ENCODE measurements around the gene LRRD1. TPM values are rescaled to one million over a fixed set of nuclear protein-coding genes. Genes with fewer than 3 reads are reported as not detected.

LRRD1 gene
- total and polyA plus RNA-seq, 5 experiments from 2014 or later = 0.18 TPM; not detected in 4

GRCh38 chr7:92135052-92135889, 43.7 kb downstream of the LRRD1 start:
- H3K4me3 Mint-ChIP-seq = peak overlapping the region; percentile 93 to 100 (median 98)
- H3K27ac Mint-ChIP-seq = peak overlapping the region; percentile 99 to 100 (median 99)
- H3K9me3 Mint-ChIP-seq = no peaks in the 10 kb centered on the region
- H3K4me1 Mint-ChIP-seq = peaks cover 9 to 34% (median 31%) of the 10 kb centered on the region in 4 donors
- H3K27me3 Mint-ChIP-seq = peaks cover 0 to 2% (median 0%) of the 10 kb centered on the region in 5 donors
- ATAC-seq (no peak), DNase-seq (peak in 3 of 10 donors; percentile 1 to 10 (median 2))
- H3K36me3 Mint-ChIP-seq = peaks cover 0 to 8% (median 0%) of the 10 kb centered on the region in 3 donors
- POLR2A ChIA-PET = interaction anchor here (1.1 to 2.0 kb wide), 5 partner anchors 10 to 393 kb away, joined by 3 to 11 read pairs (median 5); partner anchors contain the start of genes ANKIB1, GATAD1, KRIT1 and PEX1

GRCh38 chr7:92134271-92135051, 44.5 kb downstream of the LRRD1 start, which contains the start of gene CYP51A1:
Gene CYP51A1 (minus strand): TSS chr7:92134477. CDS start chr7:92134364, 113 bp downstream.
- Mint-ChIP-seq H3K36me3 (peaks cover 0 to 14% (median 4%) of the 10 kb centered on the region in 3 donors), H3K4me1 (peaks cover 9 to 34% (median 31%) of the 10 kb centered on the region in 4 donors), H3K27me3 (peaks cover 0 to 2% (median 0%) of the 10 kb centered on the region in 5 donors), H3K4me3 (peak within 1 kb of the TSS; percentile 93 to 100 (median 98)), H3K27ac (peak within 1 kb of the TSS; percentile 99 to 100 (median 99)), H3K9me3 (no peaks in the 10 kb centered on the region)
- POLR2A ChIA-PET = interaction anchor here (1.0 to 2.0 kb wide), 6 partner anchors 10 to 394 kb away, joined by 3 to 11 read pairs (median 5); partner anchors contain the start of genes AKAP9, ANKIB1, GATAD1 and KRIT1
- ATAC-seq (peak; percentile 83 to 84), DNase-seq (peak; percentile 86 to 99 (median 96))

GRCh38 chr7:92133737-92134270, 45.1 kb downstream of the LRRD1 start:
- POLR2A ChIA-PET = interaction anchor here (1.0 to 2.0 kb wide), 4 partner anchors 76 to 314 kb away, joined by 3 to 11 read pairs (median 4); partner anchors contain the start of genes AKAP9, ANKIB1, GATAD1 and KRIT1
- Mint-ChIP-seq H3K4me3 (peak overlapping the region; percentile 93 to 100 (median 98)), H3K27me3 (peaks cover 0 to 2% (median 0%) of the 10 kb centered on the region in 5 donors), H3K9me3 (no peaks in the 10 kb centered on the region), H3K4me1 (peaks cover 9 to 34% (median 31%) of the 10 kb centered on the region in 4 donors), H3K27ac (peak overlapping the region; percentile 99 to 100 (median 99)), H3K36me3 (peaks cover 0 to 14% (median 4%) of the 10 kb centered on the region in 3 donors)
- peak; percentile 44 to 83 (median 64) for DNase-seq
- peak; percentile 44 to 47 for ATAC-seq

GRCh38 chr7:92133133-92133736, 45.7 kb downstream of the LRRD1 start:
- H3K4me1 Mint-ChIP-seq = peaks cover 9 to 34% (median 31%) of the 10 kb centered on the region in 4 donors
- H3K27ac Mint-ChIP-seq = peak overlapping the region; percentile 87 to 100 (median 99)
- peaks cover 0 to 18% (median 4%) of the 10 kb centered on the region in 3 donors for H3K36me3 Mint-ChIP-seq
- peaks cover 0 to 2% (median 0%) of the 10 kb centered on the region in 5 donors for H3K27me3 Mint-ChIP-seq
- DNase-seq (no peak), ATAC-seq (peak; percentile 11)
- H3K4me3 Mint-ChIP-seq = peak overlapping the region; percentile 93 to 100 (median 98)
- H3K9me3 Mint-ChIP-seq = no peaks in the 10 kb centered on the region
- POLR2A ChIA-PET = interaction anchor here (1.0 to 2.0 kb wide), 2 partner anchors 192 to 314 kb away, joined by 4 to 11 read pairs; partner anchors contain the start of genes AKAP9 and GATAD1

- DNase-seq (no peak), ATAC-seq (no peak)
- H3K4me3 Mint-ChIP-seq = peak overlapping the region in 1 of 10 donors; percentile 1
- no peaks in the 10 kb centered on the region for H3K9me3 Mint-ChIP-seq
- H3K27me3 Mint-ChIP-seq = peaks cover 0 to 2% (median 0%) of the 10 kb centered on the region in 5 donors
- H3K36me3 Mint-ChIP-seq = peaks cover 0 to 28% (median 7%) of the 10 kb centered on the region in 3 donors
- H3K27ac Mint-ChIP-seq = peak overlapping the region in 1 of 10 donors; percentile 2
- POLR2A ChIA-PET = no interaction called here
- H3K4me1 Mint-ChIP-seq = peaks cover 9 to 34% (median 31%) of the 10 kb centered on the region in 4 donors
Observed at GRCh38 chr7:92131764-92132330, 47.1 kb downstream of the LRRD1 start.

GRCh38 chr7:92131093-92131492, 47.8 kb downstream of the LRRD1 start:
- H3K4me3 Mint-ChIP-seq = no peak overlapping the region
- H3K9me3 Mint-ChIP-seq = no peaks in the 10 kb centered on the region
- peaks cover 0 to 2% (median 0%) of the 10 kb centered on the region in 5 donors for H3K27me3 Mint-ChIP-seq
- DNase-seq (no peak), ATAC-seq (no peak)
- POLR2A ChIA-PET = no interaction called here
- peaks cover 0 to 34% (median 7%) of the 10 kb centered on the region in 3 donors for H3K36me3 Mint-ChIP-seq
- peaks cover 9 to 33% (median 31%) of the 10 kb centered on the region in 4 donors for H3K4me1 Mint-ChIP-seq
- no peak overlapping the region for H3K27ac Mint-ChIP-seq

GRCh38 chr7:92121681-92122080, 57.3 kb downstream of the LRRD1 start:
- H3K27ac Mint-ChIP-seq = no peak overlapping the region
- peaks cover 19 to 75% (median 54%) of the 10 kb centered on the region in 3 donors for H3K36me3 Mint-ChIP-seq
- no peak for ATAC-seq
- no peak overlapping the region for H3K4me3 Mint-ChIP-seq
- H3K27me3 Mint-ChIP-seq = no peaks in the 10 kb centered on the region
- POLR2A ChIA-PET = no interaction called here
- peaks cover 0 to 8% (median 5%) of the 10 kb centered on the region in 4 donors for H3K4me1 Mint-ChIP-seq
- no peak for DNase-seq
- peaks cover 0 to 4% (median 0%) of the 10 kb centered on the region in 9 donors for H3K9me3 Mint-ChIP-seq

- POLR2A ChIA-PET = no interaction called here
- ATAC-seq = no peak
- Mint-ChIP-seq H3K9me3 (peaks cover 0 to 4% (median 0%) of the 10 kb centered on the region in 9 donors), H3K4me1 (peaks cover 0 to 8% (median 6%) of the 10 kb centered on the region in 4 donors), H3K27me3 (no peaks in the 10 kb centered on the region), H3K4me3 (no peak overlapping the region), H3K36me3 (peaks cover 19 to 71% (median 50%) of the 10 kb centered on the region in 3 donors), H3K27ac (peak overlapping the region in 1 of 10 donors; percentile 78)
- DNase-seq = no peak
Observed at GRCh38 chr7:92119213-92119759, 59.7 kb downstream of the LRRD1 start.

- H3K4me1 Mint-ChIP-seq = peaks cover 0 to 8% (median 6%) of the 10 kb centered on the region in 4 donors
- no peak overlapping the region for H3K27ac Mint-ChIP-seq
- peaks cover 11 to 68% (median 34%) of the 10 kb centered on the region in 3 donors for H3K36me3 Mint-ChIP-seq
- DNase-seq (no peak), ATAC-seq (no peak)
- no peak overlapping the region for H3K4me3 Mint-ChIP-seq
- H3K9me3 Mint-ChIP-seq = peaks cover 0 to 3% (median 0%) of the 10 kb centered on the region in 9 donors
- POLR2A ChIA-PET = no interaction called here
- H3K27me3 Mint-ChIP-seq = no peaks in the 10 kb centered on the region
Observed at GRCh38 chr7:92116949-92117348, 62.0 kb downstream of the LRRD1 start.

GRCh38 chr7:92115821-92116220, 63.1 kb downstream of the LRRD1 start:
- peaks cover 4 to 61% (median 24%) of the 10 kb centered on the region in 3 donors for H3K36me3 Mint-ChIP-seq
- POLR2A ChIA-PET = interaction anchor here (0.6 to 0.7 kb wide), 3 partner anchors 64 to 254 kb away, joined by 3 to 4 read pairs (median 3); no protein-coding TSS in a partner anchor

GRCh38 chr7:92110857-92111256, 68.1 kb downstream of the LRRD1 start:
- peak overlapping the region in 1 of 10 donors; percentile 50 for H3K27ac Mint-ChIP-seq
- ATAC-seq (no peak), DNase-seq (no peak)
- no peaks in the 10 kb centered on the region for H3K9me3 Mint-ChIP-seq
- H3K36me3 Mint-ChIP-seq = peaks cover 0 to 66% (median 15%) of the 10 kb centered on the region in 3 donors
- H3K4me1 Mint-ChIP-seq = peaks cover 0 to 1% (median 0%) of the 10 kb centered on the region in 4 donors
- POLR2A ChIA-PET = no interaction called here
- H3K27me3 Mint-ChIP-seq = no peaks in the 10 kb centered on the region
- H3K4me3 Mint-ChIP-seq = no peak overlapping the region

More at GRCh38 chr7:92115821-92116220, 63.1 kb downstream of the LRRD1 start:
- no peaks in the 10 kb centered on the region for H3K27me3 Mint-ChIP-seq
- H3K27ac Mint-ChIP-seq = peak overlapping the region in 1 of 10 donors; percentile 12
- peaks cover 0 to 1% (median 0%) of the 10 kb centered on the region in 9 donors for H3K9me3 Mint-ChIP-seq
- no peak for DNase-seq
- no peak for ATAC-seq
- H3K4me3 Mint-ChIP-seq = no peak overlapping the region
- H3K4me1 Mint-ChIP-seq = peaks cover 0 to 8% (median 6%) of the 10 kb centered on the region in 4 donors
